ENCODE results near the gene HMCN2.

Gene HMCN2

GRCh38 chr9:130341128-130341527, 75.6 kb downstream of the HMCN2 start:
- Mint-ChIP-seq H3K4me3 (no peak overlapping the region), H3K27ac (no peak overlapping the region), H3K9me3 (ENCODE audit: low read depth) (no peaks in the 10 kb centered on the region), H3K27me3 (no peaks in the 10 kb centered on the region), H3K4me1 (ENCODE audit: low read depth) (no peaks in the 10 kb centered on the region), H3K36me3 (no peaks in the 10 kb centered on the region)

GRCh38 chr9:130341839-130342713, 76.5 kb downstream of the HMCN2 start:
- no peaks in the 10 kb centered on the region for H3K4me1 Mint-ChIP-seq (ENCODE audit: low read depth)
- no peaks in the 10 kb centered on the region for H3K9me3 Mint-ChIP-seq (ENCODE audit: low read depth)
- H3K27me3 Mint-ChIP-seq = no peaks in the 10 kb centered on the region
- no peak overlapping the region for H3K4me3 Mint-ChIP-seq
- H3K36me3 Mint-ChIP-seq = no peaks in the 10 kb centered on the region
- H3K27ac Mint-ChIP-seq = no peak overlapping the region

- Mint-ChIP-seq H3K4me1 (ENCODE audit: low read depth) (no peaks in the 10 kb centered on the region), H3K4me3 (no peak overlapping the region), H3K36me3 (no peaks in the 10 kb centered on the region), H3K27ac (no peak overlapping the region), H3K9me3 (ENCODE audit: low read depth) (no peaks in the 10 kb centered on the region), H3K27me3 (no peaks in the 10 kb centered on the region)
These were observed 77.1 kb downstream of the HMCN2 start for GRCh38 chr9:130342714-130343085.

GRCh38 chr9:130343445-130343918, 77.9 kb downstream of the HMCN2 start:
- Mint-ChIP-seq H3K36me3 (no peaks in the 10 kb centered on the region), H3K4me1 (ENCODE audit: low read depth) (no peaks in the 10 kb centered on the region), H3K27me3 (no peaks in the 10 kb centered on the region), H3K27ac (no peak overlapping the region), H3K4me3 (no peak overlapping the region), H3K9me3 (ENCODE audit: low read depth) (no peaks in the 10 kb centered on the region)

GRCh38 chr9:130344366-130344765, 78.8 kb downstream of the HMCN2 start:
- no peaks in the 10 kb centered on the region for H3K4me1 Mint-ChIP-seq (ENCODE audit: low read depth)
- no peaks in the 10 kb centered on the region for H3K27me3 Mint-ChIP-seq
- no peak overlapping the region for H3K27ac Mint-ChIP-seq
- no peaks in the 10 kb centered on the region for H3K36me3 Mint-ChIP-seq
- no peak overlapping the region for H3K4me3 Mint-ChIP-seq
- H3K9me3 Mint-ChIP-seq (ENCODE audit: low read depth) = no peaks in the 10 kb centered on the region

- Mint-ChIP-seq H3K4me1 (ENCODE audit: low read depth) (no peaks in the 10 kb centered on the region), H3K27me3 (no peaks in the 10 kb centered on the region), H3K27ac (no peak overlapping the region), H3K9me3 (ENCODE audit: low read depth) (no peaks in the 10 kb centered on the region), H3K36me3 (no peaks in the 10 kb centered on the region), H3K4me3 (no peak overlapping the region)
These were observed 79.7 kb downstream of the HMCN2 start for GRCh38 chr9:130345009-130345896.

- H3K36me3 Mint-ChIP-seq = no peaks in the 10 kb centered on the region
- H3K27me3 Mint-ChIP-seq = no peaks in the 10 kb centered on the region
- no peak overlapping the region for H3K4me3 Mint-ChIP-seq
- H3K27ac Mint-ChIP-seq = no peak overlapping the region
- H3K4me1 Mint-ChIP-seq (ENCODE audit: low read depth) = no peaks in the 10 kb centered on the region
- H3K9me3 Mint-ChIP-seq (ENCODE audit: low read depth) = no peaks in the 10 kb centered on the region
These were observed 80.4 kb downstream of the HMCN2 start for GRCh38 chr9:130345897-130346385.

- no peak overlapping the region for H3K27ac Mint-ChIP-seq
- H3K4me3 Mint-ChIP-seq = no peak overlapping the region
- H3K27me3 Mint-ChIP-seq = no peaks in the 10 kb centered on the region
- H3K9me3 Mint-ChIP-seq (ENCODE audit: low read depth) = no peaks in the 10 kb centered on the region
- H3K4me1 Mint-ChIP-seq (ENCODE audit: low read depth) = no peaks in the 10 kb centered on the region
- no peaks in the 10 kb centered on the region for H3K36me3 Mint-ChIP-seq
These were observed 80.9 kb downstream of the HMCN2 start for GRCh38 chr9:130346431-130346830.

- no peaks in the 10 kb centered on the region for H3K36me3 Mint-ChIP-seq
- H3K4me3 Mint-ChIP-seq = no peak overlapping the region
- no peak overlapping the region for H3K27ac Mint-ChIP-seq
- H3K9me3 Mint-ChIP-seq (ENCODE audit: low read depth) = no peaks in the 10 kb centered on the region
- H3K27me3 Mint-ChIP-seq = no peaks in the 10 kb centered on the region
- H3K4me1 Mint-ChIP-seq (ENCODE audit: low read depth) = no peaks in the 10 kb centered on the region
These were observed 81.5 kb downstream of the HMCN2 start for GRCh38 chr9:130347036-130347435.

GRCh38 chr9:130347931-130348330, 82.4 kb downstream of the HMCN2 start:
- Mint-ChIP-seq H3K4me3 (no peak overlapping the region), H3K4me1 (ENCODE audit: low read depth) (no peaks in the 10 kb centered on the region), H3K27me3 (no peaks in the 10 kb centered on the region), H3K27ac (no peak overlapping the region), H3K36me3 (no peaks in the 10 kb centered on the region), H3K9me3 (ENCODE audit: low read depth) (no peaks in the 10 kb centered on the region)

GRCh38 chr9:130348341-130348740, 82.8 kb downstream of the HMCN2 start:
- Mint-ChIP-seq H3K4me1 (ENCODE audit: low read depth) (no peaks in the 10 kb centered on the region), H3K27me3 (no peaks in the 10 kb centered on the region), H3K36me3 (no peaks in the 10 kb centered on the region)

GRCh38 chr9:130348881-130349280, 83.3 kb downstream of the HMCN2 start:
- no peak overlapping the region for H3K4me3 Mint-ChIP-seq
- H3K36me3 Mint-ChIP-seq = no peaks in the 10 kb centered on the region
- no peak overlapping the region for H3K27ac Mint-ChIP-seq
- H3K9me3 Mint-ChIP-seq (ENCODE audit: low read depth) = no peaks in the 10 kb centered on the region
- no peaks in the 10 kb centered on the region for H3K4me1 Mint-ChIP-seq (ENCODE audit: low read depth)
- H3K27me3 Mint-ChIP-seq = no peaks in the 10 kb centered on the region

More at GRCh38 chr9:130348341-130348740, 82.8 kb downstream of the HMCN2 start:
- Mint-ChIP-seq H3K27ac (no peak overlapping the region), H3K4me3 (no peak overlapping the region), H3K9me3 (ENCODE audit: low read depth) (no peaks in the 10 kb centered on the region)

GRCh38 chr9:130349398-130349797, 83.8 kb downstream of the HMCN2 start:
- Mint-ChIP-seq H3K27me3 (no peaks in the 10 kb centered on the region), H3K9me3 (ENCODE audit: low read depth) (no peaks in the 10 kb centered on the region), H3K36me3 (no peaks in the 10 kb centered on the region), H3K4me1 (ENCODE audit: low read depth) (no peaks in the 10 kb centered on the region), H3K27ac (no peak overlapping the region), H3K4me3 (no peak overlapping the region)

- Mint-ChIP-seq H3K4me3 (no peak overlapping the region), H3K27ac (no peak overlapping the region), H3K36me3 (no peaks in the 10 kb centered on the region), H3K9me3 (ENCODE audit: low read depth) (no peaks in the 10 kb centered on the region), H3K27me3 (no peaks in the 10 kb centered on the region), H3K4me1 (ENCODE audit: low read depth) (no peaks in the 10 kb centered on the region)
These were observed 85.8 kb downstream of the HMCN2 start for GRCh38 chr9:130351343-130351742.

GRCh38 chr9:130352081-130352480, 86.5 kb downstream of the HMCN2 start:
- Mint-ChIP-seq H3K36me3 (no peaks in the 10 kb centered on the region), H3K27ac (no peak overlapping the region), H3K4me1 (ENCODE audit: low read depth) (no peaks in the 10 kb centered on the region), H3K27me3 (no peaks in the 10 kb centered on the region), H3K4me3 (no peak overlapping the region), H3K9me3 (ENCODE audit: low read depth) (no peaks in the 10 kb centered on the region)

Measured in activated naive CD8-positive, alpha-beta T cell (primary cell).